Caco-2 (cell line): ENCODE measurements around the gene FOXO3. TPM values are rescaled to one million over a fixed set of nuclear protein-coding genes. Genes with fewer than 3 reads are reported as not detected.

Source experiments
- BruUV-seq: library from RNA; stranded (reverse); fragments of 400-500 nt; replicated peaks from 2 replicates; lab custom pipeline; 2021; lab: Mats Ljungman, UMichigan
- CTCF ChIA-PET: fragments of 300-600 bp; sonication (Branson Sonifier 250); formaldehyde crosslinking; loops from one replicate; lab custom pipeline; 2022; ENCODE audit warnings: antibody characterized with exemption; lab: Charles Lee
- POLR2A ChIA-PET: fragments of 300-600 bp; sonication (Branson Sonifier 250); formaldehyde crosslinking; loops from one replicate; lab custom pipeline; 2022; ENCODE audit warnings: antibody characterized with exemption; lab: Charles Lee
- DNase-seq, 2 experiments: peaks; one replicate each; pipeline versions ENCODE4 v3.0.0 to v3.0.0-alpha.2; 2020 to 2022
- H3K27me3 ChIP-seq: replicated peaks from 2 replicates; pipeline ENCODE4 v1.6.0; 2011; ENCODE audit warnings: low read length; ENCODE audit not compliant: control insufficient read depth, insufficient read depth
- H3K36me3 ChIP-seq: 2 replicates; pipeline ENCODE4 v1.5.1; 2011; ENCODE audit warnings: low read length; ENCODE audit not compliant: control insufficient read depth, insufficient read depth
- H3K4me1 ChIP-seq: fragments of 250-450 bp; sonication (Bioruptor Pico); 2 replicates; pipeline ENCODE4 v1.5.1; 2020; ENCODE audit warnings: mild to moderate bottlenecking
- H3K4me3 ChIP-seq: 2 replicates; pipeline ENCODE4 v1.5.1; 2011; ENCODE audit warnings: low read depth, mild to moderate bottlenecking, control low read depth, low read length
- H3K9me3 ChIP-seq: fragments of 250-450 bp; sonication (Bioruptor Pico); 2 replicates; pipeline ENCODE4 v1.5.1; 2020; ENCODE audit warnings: mild to moderate bottlenecking, moderate library complexity
- H3K27ac Mint-ChIP-seq: one replicate; pipeline ENCODE4 v1.8.0; 2022; ENCODE audit warnings: mixed read lengths; ENCODE audit not compliant: unreplicated experiment
- H3K27me3 Mint-ChIP-seq: one replicate; pipeline ENCODE4 v1.8.0; 2022; ENCODE audit warnings: mixed read lengths; ENCODE audit not compliant: insufficient read depth, unreplicated experiment
- H3K36me3 Mint-ChIP-seq: one replicate; pipeline ENCODE4 v1.8.0; 2022; ENCODE audit warnings: mild to moderate bottlenecking, mixed read lengths; ENCODE audit not compliant: insufficient read depth, unreplicated experiment
- H3K4me1 Mint-ChIP-seq: one replicate; pipeline ENCODE4 v1.8.0; 2022; ENCODE audit warnings: low read depth, mixed read lengths; ENCODE audit not compliant: unreplicated experiment
- H3K4me3 Mint-ChIP-seq: one replicate; pipeline ENCODE4 v1.8.0; 2022; ENCODE audit warnings: mild to moderate bottlenecking, moderate library complexity, mixed read lengths; ENCODE audit not compliant: unreplicated experiment
- H3K9me3 Mint-ChIP-seq: one replicate; pipeline ENCODE4 v1.8.0; 2022; ENCODE audit warnings: mixed read lengths; ENCODE audit not compliant: unreplicated experiment
- CTCF ChIP-seq, 2 experiments: fragments of 200-600 bp in 1 of 2; IDR thresholded peaks; 1 replicate in 1 of 2; 2 replicates in 1 of 2; pipeline versions ENCODE4 v1.5.1 to v1.8.0; 2011 to 2022; ENCODE audit warnings: antibody characterized with exemption in 1 of 2, control low read depth in 1 of 2, inconsistent platforms in 1 of 2, low read depth in 1 of 2, low read length in 1 of 2, mild to moderate bottlenecking in 1 of 2, moderate library complexity in 1 of 2; ENCODE audit not compliant: insufficient read depth in 1 of 2, severe bottlenecking in 1 of 2, unreplicated experiment in 1 of 2
- intact Hi-C: fragments of 100-400 bp; cut with micrococcal nuclease; formaldehyde crosslinking; loops from one replicate; pipeline ENCODE4 v1.10.0; 2022; ENCODE audit not compliant: unreplicated experiment
- total RNA-seq: library from RNA; stranded (reverse); gene quantifications from 2 replicates; pipeline ENCODE4 v1.2.3, GENCODE V29; 2022

FOXO3 gene
- total RNA-seq, 1 experiment from 2014 or later: 34.3 TPM

- Mint-ChIP-seq H3K9me3 (no peaks in the 10 kb centered on the region), H3K36me3 (no peaks in the 10 kb centered on the region), H3K27me3 (no peaks in the 10 kb centered on the region), H3K4me1 (no peaks in the 10 kb centered on the region), H3K27ac (no peak overlapping the region), H3K4me3 (no peak overlapping the region)
- intact Hi-C loops: no loop called here
- Histone ChIP-seq H3K4me1 (no peaks in the 10 kb centered on the region), H3K9me3 (no peaks in the 10 kb centered on the region), H3K36me3 (no peaks in the 10 kb centered on the region), H3K27me3 (no peaks in the 10 kb centered on the region), H3K4me3 (no peak overlapping the region)
- no peak for DNase-seq
- CTCF ChIA-PET: no interaction called here
- POLR2A ChIA-PET: no interaction called here
- no TSS peak for BruUV-seq
- TF ChIP-seq CTCF (IDR thresholded peaks at IDR 0.05; ENCODE audit: insufficient read depth in 1 of 2, low read depth in 1 of 2, low read length in 1 of 2, severe bottlenecking in 1 of 2, unreplicated experiment in 1 of 2): no peak
Observed at GRCh38 chr6:108643184-108643583, 82.5 kb downstream of the FOXO3 start.

- H3K36me3 Mint-ChIP-seq: no peaks in the 10 kb centered on the region
- intact Hi-C loops: no loop called here
- CTCF ChIA-PET: no interaction called here
Observed at GRCh38 chr6:108644252-108644651, 83.5 kb downstream of the FOXO3 start.

GRCh38 chr6:108648191-108648590, 87.5 kb downstream of the FOXO3 start:
- Mint-ChIP-seq H3K9me3 (no peaks in the 10 kb centered on the region), H3K36me3 (no peaks in the 10 kb centered on the region), H3K4me3 (no peak overlapping the region), H3K27ac (no peak overlapping the region), H3K4me1 (no peaks in the 10 kb centered on the region), H3K27me3 (no peaks in the 10 kb centered on the region)
- ChIA-PET POLR2A (no interaction called here), CTCF (no interaction called here)
- no peak for TF ChIP-seq CTCF (IDR thresholded peaks at IDR 0.05; ENCODE audit: insufficient read depth in 1 of 2, low read depth in 1 of 2, low read length in 1 of 2, severe bottlenecking in 1 of 2, unreplicated experiment in 1 of 2)
- Histone ChIP-seq H3K36me3 (no peaks in the 10 kb centered on the region; the same call in 1 of the 2 replicates), H3K4me3 (no peak overlapping the region), H3K4me1 (no peaks in the 10 kb centered on the region), H3K9me3 (no peaks in the 10 kb centered on the region), H3K27me3 (no peaks in the 10 kb centered on the region)
- no TSS peak for BruUV-seq
- intact Hi-C loops: no loop called here
- DNase-seq: no peak

More at GRCh38 chr6:108644252-108644651, 83.5 kb downstream of the FOXO3 start:
- H3K36me3 ChIP-seq: no peaks in the 10 kb centered on the region
- BruUV-seq: no TSS peak
- DNase-seq: no peak
- no peaks in the 10 kb centered on the region for H3K4me1 ChIP-seq
- H3K27me3 ChIP-seq: no peaks in the 10 kb centered on the region
- Mint-ChIP-seq H3K27ac (no peak overlapping the region), H3K4me3 (no peak overlapping the region), H3K4me1 (no peaks in the 10 kb centered on the region), H3K9me3 (no peaks in the 10 kb centered on the region), H3K27me3 (no peaks in the 10 kb centered on the region)
- POLR2A ChIA-PET: no interaction called here
- no peaks in the 10 kb centered on the region for H3K9me3 ChIP-seq
- H3K4me3 ChIP-seq: no peak overlapping the region
- no peak for TF ChIP-seq CTCF (IDR thresholded peaks at IDR 0.05; ENCODE audit: insufficient read depth in 1 of 2, low read depth in 1 of 2, low read length in 1 of 2, severe bottlenecking in 1 of 2, unreplicated experiment in 1 of 2)
